PC-3 (cell line): ENCODE data around the gene NMRK2.

Source experiments
- EZH2 ChIP-seq: fragments of 300-600 bp; sonication (generic); IDR thresholded peaks from one replicate; pipeline ENCODE4 v1.6.1; 2017; ENCODE audit warnings: antibody characterized with exemption, mild to moderate bottlenecking, low read length; ENCODE audit not compliant: unreplicated experiment
- TF ChIP-seq, protein P1 (sequence below): fragments of 300-600 bp; sonication (generic); conservative IDR thresholded peaks from 2 replicates; pipeline ENCODE4 v1.5.1; 2017; ENCODE audit warnings: antibody characterized with exemption, low read depth, mild to moderate bottlenecking, low read length

DNA sequence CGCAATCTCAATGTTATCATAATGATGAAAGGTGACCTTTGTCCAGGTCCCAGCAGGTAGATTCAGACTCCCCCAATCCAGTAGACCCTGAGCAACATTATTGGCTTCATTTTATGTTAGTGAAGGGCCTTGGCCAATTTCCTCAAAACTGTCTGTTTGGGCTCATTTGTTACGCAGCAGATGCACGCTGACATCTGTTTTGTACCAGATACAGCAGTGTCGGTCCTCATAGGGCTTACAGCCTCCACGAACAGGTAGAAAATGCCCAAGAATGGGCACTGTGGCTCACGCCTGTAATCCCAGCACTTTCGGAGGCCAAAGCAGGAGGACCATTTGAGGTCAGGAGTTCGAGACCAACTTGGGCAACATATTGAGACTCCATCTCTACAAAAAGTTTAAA is 13.1 kb upstream of the NMRK2 start:
- TF ChIP-seq, protein P1, sequence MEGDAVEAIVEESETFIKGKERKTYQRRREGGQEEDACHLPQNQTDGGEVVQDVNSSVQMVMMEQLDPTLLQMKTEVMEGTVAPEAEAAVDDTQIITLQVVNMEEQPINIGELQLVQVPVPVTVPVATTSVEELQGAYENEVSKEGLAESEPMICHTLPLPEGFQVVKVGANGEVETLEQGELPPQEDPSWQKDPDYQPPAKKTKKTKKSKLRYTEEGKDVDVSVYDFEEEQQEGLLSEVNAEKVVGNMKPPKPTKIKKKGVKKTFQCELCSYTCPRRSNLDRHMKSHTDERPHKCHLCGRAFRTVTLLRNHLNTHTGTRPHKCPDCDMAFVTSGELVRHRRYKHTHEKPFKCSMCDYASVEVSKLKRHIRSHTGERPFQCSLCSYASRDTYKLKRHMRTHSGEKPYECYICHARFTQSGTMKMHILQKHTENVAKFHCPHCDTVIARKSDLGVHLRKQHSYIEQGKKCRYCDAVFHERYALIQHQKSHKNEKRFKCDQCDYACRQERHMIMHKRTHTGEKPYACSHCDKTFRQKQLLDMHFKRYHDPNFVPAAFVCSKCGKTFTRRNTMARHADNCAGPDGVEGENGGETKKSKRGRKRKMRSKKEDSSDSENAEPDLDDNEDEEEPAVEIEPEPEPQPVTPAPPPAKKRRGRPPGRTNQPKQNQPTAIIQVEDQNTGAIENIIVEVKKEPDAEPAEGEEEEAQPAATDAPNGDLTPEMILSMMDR: no peak
- TF ChIP-seq EZH2: no peak
